Right ventricle myocardium inferior (tissue), 1 donor: ENCODE measurements around the gene C12orf76. TPM values are rescaled to one million over a fixed set of nuclear protein-coding genes. Genes with fewer than 3 reads are reported as not detected.
A peak's percentile ranks its signal among the peaks of the same experiment; 100 is the strongest.

Source experiments
- ATAC-seq: fragments of 200-7000 bp; cut with Tn5 transposase; one replicate; pipeline ENCODE4 v1.9.1; 2020; ENCODE audit warnings: mild to moderate bottlenecking, moderate library complexity
- DNase-seq: peaks from one replicate; pipeline ENCODE4 v3.0.0; 2021; ENCODE audit errors: missing footprints
- intact Hi-C: fragments of 100-400 bp; cut with DNase I; formaldehyde crosslinking; loops from one replicate; pipeline ENCODE4 v1.11.0; 2022
- total RNA-seq: library from RNA; stranded (reverse); fragmentation: NEBNext Ultra II Directional; extraction: Animal tissue kit (Norgen Biotek cat#: 25700); gene quantifications from one replicate; pipeline ENCODE4 v1.2.1, GENCODE V29; 2021
- donor health status: DM: no; HTN: yes; CAD: no; lungs with severe emphysema.

C12orf76 gene
- total RNA-seq, 1 donor from 2014 or later: 5.3 TPM

DNA sequence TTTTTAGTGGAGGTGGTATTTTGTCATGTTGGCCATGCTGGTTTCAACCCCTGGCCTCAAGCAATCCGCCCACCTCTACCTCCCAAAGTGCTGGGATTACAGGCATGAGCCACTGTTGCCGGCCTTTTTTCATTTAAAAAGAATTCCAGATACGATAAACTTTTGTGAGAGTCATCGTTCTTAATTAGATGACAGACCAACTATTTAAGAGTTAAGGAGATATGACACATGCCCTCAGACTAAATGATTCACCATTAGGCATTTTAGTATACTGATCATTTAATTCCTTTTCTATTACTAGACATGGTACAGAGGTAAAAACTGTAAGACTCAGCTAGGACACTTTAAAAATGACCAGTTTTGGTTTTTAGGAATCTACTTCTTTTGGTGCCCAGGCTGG lies 46.7 kb downstream of the C12orf76 start:
- no peak for DNase-seq
- intact Hi-C loops: no loop called here

DNA sequence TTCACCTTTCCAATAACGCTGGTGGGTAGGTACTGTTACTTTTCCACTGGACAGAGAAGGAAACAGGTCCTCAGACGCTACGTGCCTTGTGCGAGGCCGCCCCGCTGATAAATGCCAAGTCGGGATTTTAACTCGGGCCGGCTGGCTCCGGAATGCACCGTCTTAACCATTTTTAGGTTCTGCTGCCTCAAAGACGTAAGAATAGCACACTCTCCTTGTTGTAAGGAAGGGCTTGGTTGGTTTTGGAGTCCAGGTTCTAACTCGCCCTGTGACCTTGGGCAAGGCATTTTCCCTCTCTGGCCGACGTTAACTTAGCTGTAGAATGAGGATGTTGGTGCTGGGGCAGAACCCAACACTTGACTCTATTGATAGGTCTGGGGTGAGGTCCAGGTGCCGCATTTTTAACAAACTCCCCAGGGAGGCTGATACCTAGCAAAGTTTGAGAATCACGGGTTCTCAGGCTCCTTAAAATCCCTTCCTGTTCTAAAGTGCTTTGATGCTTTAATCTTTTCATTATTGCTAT lies 48.3 kb downstream of the C12orf76 start:
- intact Hi-C loops: loop anchor here (5.0 to 10.0 kb wide), 3 partner anchors 38 to 55 kb away; partner anchors contain the start of gene C12orf76
- DNase-seq: no peak
- ATAC-seq: no peak

More for the DNA sequence above, 46.7 kb downstream of the C12orf76 start:
- ATAC-seq: no peak

GRCh38 chr12:109999649-109999971 lies 48.7 kb downstream of the C12orf76 start:
- DNase-seq: no peak
- intact Hi-C loops: loop anchor here (5.0 to 10.0 kb wide), 3 partner anchors 37 to 55 kb away; partner anchors contain the start of gene C12orf76
- ATAC-seq: no peak

DNA sequence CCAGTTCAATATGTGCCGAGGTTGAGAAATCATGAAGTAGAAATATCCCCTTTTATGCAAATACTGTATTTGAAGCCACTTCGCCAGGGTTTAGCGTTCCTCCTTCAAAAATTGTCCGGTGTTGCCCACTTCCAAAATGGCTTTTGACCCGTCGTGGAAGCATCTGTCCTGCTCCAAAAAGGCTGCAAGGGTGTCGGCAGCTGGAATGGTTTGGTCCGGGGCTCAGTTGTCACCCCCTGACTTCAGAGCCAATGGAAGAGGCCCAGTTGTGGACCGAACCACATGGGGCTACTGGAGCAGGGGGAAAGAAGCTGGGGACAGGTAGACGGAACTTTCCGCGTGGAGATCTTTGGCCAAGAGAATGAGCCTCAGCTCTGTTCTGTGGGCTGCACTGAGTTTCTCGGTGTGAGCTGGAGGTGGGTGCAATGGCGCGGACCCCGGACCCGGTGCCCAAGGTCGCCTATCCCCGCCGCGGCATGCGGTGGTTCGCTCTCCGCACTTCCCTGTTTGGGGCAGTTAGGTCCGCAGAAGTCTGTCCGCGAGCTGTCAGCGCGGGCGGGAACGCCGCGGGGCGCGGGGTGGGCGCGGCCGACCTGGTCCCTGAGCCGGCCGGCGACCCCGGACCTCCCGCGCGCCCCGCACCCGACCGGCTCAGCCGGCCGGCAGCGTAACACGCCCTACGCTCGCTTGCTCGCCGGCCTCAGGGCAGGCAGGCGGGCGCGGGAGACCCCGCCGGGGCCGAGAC lies 49.2 kb downstream of the C12orf76 start, which contains the start of gene ANKRD13A:
ANKRD13A (plus strand) TSS at position 527 of the 745 bp plus-strand sequence. CDS start 259 bp downstream, outside the sequence.
- intact Hi-C loops: loop anchor here (5.0 to 10.0 kb wide), 3 partner anchors 37 to 54 kb away; partner anchors contain the start of gene C12orf76
- ATAC-seq: peak; percentile 91
- peak; percentile 94 for DNase-seq

DNA sequence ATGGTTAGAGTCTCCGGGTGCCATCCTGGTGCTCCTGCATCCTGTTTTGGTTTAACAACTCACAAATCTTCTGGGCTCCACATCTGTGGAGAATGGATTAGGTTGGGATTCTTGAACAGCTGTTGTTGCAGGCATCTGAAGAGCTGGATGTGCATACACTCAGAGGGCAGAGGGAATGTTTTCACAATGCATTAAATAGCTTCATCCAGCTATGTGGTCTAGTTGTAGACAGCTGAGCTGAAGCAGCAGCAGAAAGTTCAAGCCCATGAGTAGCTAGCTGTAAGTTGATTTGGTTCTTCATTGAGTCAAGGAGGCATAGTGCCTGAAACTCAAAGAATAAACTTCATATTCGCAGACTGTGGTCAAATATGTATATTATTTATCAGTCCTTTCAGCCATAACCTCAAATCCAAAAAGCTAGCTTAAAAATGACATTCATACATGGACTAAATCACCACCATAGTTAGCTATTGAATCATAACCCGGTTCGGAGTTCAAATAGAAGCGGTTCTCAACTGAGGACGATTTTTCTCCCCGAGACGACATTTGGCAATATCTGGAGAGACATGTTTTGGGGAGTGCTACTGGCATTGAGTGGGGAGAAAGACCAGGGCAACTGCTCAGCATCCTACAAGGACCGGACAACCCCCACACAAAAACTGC lies 50.0 kb downstream of the C12orf76 start:
- DNase-seq: no peak
- no peak for ATAC-seq
- intact Hi-C loops: loop anchor here (5.0 to 10.0 kb wide), 3 partner anchors 36 to 54 kb away; partner anchors contain the start of gene C12orf76

DNA sequence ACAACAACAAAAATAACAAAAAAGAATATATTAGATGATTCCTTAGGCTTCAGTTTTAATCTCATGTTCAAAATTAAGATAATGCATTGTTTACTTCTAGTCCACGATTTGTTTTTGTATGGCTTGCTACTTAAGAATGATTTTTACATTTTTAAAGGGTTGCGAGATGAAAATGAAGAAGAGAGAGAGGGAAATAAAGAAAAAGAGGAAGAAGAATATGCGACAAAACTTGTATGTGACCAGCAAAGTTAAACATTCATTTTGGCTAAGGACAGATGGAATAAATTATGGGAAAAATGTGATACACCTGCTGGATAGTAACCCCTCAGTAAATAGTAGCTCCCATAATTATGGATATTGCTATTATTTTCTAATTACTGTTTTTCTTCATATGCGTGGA lies 50.9 kb downstream of the C12orf76 start:
- intact Hi-C loops: loop anchor here (5.0 to 10.0 kb wide), 3 partner anchors 35 to 53 kb away; partner anchors contain the start of gene C12orf76
- no peak for ATAC-seq
- no peak for DNase-seq

DNA sequence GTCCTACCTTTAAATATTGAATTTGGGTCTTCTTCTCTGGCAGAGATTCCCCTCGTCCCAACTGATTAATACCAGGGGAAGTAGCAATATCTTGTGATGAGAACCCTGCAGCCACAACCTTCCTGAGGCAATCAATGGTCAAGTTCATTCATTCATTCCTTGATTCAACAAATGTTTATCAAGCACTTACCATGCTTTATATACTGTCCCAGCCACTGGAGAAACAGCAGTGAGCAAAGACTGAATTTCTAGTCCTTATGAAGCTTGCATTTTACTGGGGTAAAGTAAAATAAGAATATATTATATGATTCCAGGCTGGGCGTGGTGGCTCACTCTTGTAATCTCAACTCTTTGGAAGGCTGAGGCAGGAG lies 51.9 kb downstream of the C12orf76 start:
- DNase-seq (no peak), ATAC-seq (no peak)
- intact Hi-C loops: loop anchor here (5.0 to 10.0 kb wide), 3 partner anchors 34 to 52 kb away; partner anchors contain the start of gene C12orf76

DNA sequence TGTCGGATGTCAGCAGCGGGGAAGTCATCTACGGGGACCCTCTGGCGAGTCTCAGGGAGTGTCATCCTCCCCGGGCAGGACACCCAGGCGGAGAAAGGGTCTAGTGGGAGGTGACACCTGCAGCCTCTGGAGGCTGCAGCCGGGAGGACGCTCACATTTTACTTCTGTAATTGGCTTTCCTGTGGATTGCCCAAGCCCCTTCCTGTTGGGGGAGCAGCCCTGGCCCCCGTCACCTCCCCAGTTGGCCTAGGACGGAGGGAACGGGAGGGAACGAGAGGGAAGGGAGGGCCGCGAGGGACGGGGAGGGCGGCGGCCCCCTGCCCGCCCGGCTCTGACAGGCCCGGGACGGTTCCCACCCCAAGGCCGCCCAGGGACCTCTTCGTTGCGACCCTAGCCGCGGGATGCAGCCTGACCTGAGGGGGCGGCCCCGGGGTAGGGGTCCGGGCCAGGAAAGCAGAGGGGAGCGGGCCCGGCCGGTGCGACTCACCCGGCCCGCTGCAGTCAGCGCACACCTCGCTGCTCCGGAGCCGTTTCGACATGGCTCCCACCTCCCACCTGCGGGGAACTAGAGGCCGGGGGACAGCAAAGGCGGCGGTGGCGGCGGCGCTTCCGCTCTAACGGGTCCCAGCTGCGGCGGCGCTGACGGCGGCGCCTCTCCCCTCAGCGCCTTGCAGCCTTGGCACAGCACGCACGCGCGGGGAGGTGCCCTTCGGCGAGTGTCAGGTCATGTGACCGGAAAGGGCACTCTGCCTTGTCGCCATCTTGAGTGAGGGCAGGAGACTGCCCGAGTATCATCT lies 52.4 kb downstream of the C12orf76 start, which contains the start of gene GIT2:
GIT2 (minus strand) TSS at position 683 of the 797 bp plus-strand sequence; CDS start at position 539, 144 bp downstream.
- DNase-seq (peak; percentile 98), ATAC-seq (peak; percentile 89)
- intact Hi-C loops: loop anchor here (5.0 to 10.0 kb wide), 3 partner anchors 34 to 51 kb away; partner anchors contain the start of gene C12orf76

- intact Hi-C loops: loop anchor here (5.0 to 10.0 kb wide), 3 partner anchors 33 to 52 kb away; partner anchors contain the start of gene C12orf76
- DNase-seq (no peak), ATAC-seq (no peak)
Observed at GRCh38 chr12:109995361-109995685, 53.0 kb downstream of the C12orf76 start.

- DNase-seq (no peak), ATAC-seq (no peak)
- intact Hi-C loops: loop anchor here (5.0 to 10.0 kb wide), 3 partner anchors 32 to 53 kb away; partner anchors contain the start of gene C12orf76
Observed at GRCh38 chr12:109994401-109995175, 53.7 kb downstream of the C12orf76 start.

DNA sequence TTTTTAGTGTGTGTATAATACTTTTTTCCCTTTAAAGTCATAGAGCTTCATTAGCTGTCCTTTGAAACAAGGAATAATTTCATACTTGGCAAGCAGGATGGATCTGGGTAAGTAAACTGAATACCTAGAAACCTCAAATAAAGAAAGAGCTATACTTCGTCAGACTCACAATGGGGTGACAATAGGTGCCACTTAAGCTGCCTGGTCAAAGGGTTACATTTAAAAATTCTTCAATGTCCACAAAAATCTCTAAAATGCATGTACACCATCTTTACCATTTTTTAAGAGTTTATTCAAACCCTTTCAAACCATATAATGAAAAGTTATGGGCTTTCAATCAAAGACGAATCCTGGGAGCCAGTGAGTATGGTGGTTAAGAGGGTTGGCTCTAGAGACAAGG lies 55.2 kb downstream of the C12orf76 start:
- no peak for ATAC-seq
- intact Hi-C loops: loop anchor here (10.0 kb wide), 1 partner anchor 48 kb away; no protein-coding TSS in a partner anchor
- no peak for DNase-seq

DNA sequence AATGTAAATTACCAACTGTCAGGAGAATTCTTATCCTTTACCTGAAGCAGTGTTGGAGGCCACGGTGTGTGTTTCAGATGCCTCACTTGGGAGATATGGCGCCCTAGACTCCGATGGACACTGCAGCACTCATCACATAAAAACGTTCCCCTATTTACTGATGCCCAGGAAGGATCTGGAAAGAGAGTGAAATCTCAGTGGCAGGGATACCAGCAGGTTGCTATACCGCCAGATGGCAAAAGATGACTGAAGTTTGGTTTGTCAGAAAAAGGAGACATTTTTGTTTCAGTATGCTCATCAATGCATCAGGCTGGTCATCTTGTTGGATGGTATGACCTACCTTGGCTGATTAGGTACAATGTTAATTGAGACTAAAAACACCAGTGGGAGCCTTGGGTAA lies 56.7 kb downstream of the C12orf76 start:
- intact Hi-C loops: loop anchor here (10.0 kb wide), 1 partner anchor 47 kb away; no protein-coding TSS in a partner anchor
- ATAC-seq (no peak), DNase-seq (no peak)

Other genes starting within 250 kb of the C12orf76 start
- gene TRPV4, start 215.1 kb downstream of the C12orf76 start, total RNA-seq: 0.32 TPM
- gene GLTP, start 168.0 kb downstream of the C12orf76 start, total RNA-seq: 23.3 TPM
- 8.4 TPM for gene TCHP, start 148.2 kb downstream of the C12orf76 start, total RNA-seq
- gene GIT2, start 52.2 kb downstream of the C12orf76 start, total RNA-seq: 47.1 TPM
- 22.9 TPM for gene ANKRD13A, start 49.1 kb downstream of the C12orf76 start, total RNA-seq
- 8.1 TPM for gene IFT81, start 75.8 kb upstream of the C12orf76 start, total RNA-seq
- gene ATP2A2, start 232.7 kb upstream of the C12orf76 start, total RNA-seq: 3,009 TPM